ENCODE data around the gene LRRC43.

The LRRC43 gene

DNA sequence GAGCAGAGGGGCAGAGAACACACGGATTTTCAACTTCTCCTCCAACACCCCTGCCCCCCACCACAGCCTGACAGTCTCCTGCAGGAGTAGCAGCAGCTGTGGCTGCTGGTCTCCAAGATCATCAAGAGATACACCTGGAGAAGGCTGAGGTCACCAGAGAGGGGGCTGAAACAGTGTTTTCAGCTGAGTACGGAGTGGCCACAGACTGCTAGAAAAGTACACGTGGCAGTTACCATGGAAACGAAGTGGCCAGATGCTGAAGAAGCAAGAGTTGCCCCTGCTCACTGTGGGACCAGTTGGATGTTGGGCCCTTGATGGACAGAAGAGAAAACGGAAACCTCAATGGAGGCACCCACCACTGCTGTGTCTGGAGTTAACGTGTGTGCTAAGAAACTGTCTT lies 47.9 kb downstream of the LRRC43 start:
- Histone ChIP-seq H3K36me3 (ENCODE audit: low read depth) (peaks cover 12% of the 10 kb centered on the region), H3K27me3 (ENCODE audit: insufficient read depth, poor library complexity, severe bottlenecking) (no peaks in the 10 kb centered on the region), H3K4me1 (ENCODE audit: insufficient read depth, poor library complexity, severe bottlenecking) (no peaks in the 10 kb centered on the region), H3K27ac (ENCODE audit: poor library complexity, severe bottlenecking) (no peak overlapping the region), H3K9me3 (ENCODE audit: severe bottlenecking) (no peaks in the 10 kb centered on the region), H3K4me3 (ENCODE audit: severe bottlenecking) (no peak overlapping the region)
- ATAC-seq (ENCODE audit: low read depth) = no peak
- TF ChIP-seq, protein P1, sequence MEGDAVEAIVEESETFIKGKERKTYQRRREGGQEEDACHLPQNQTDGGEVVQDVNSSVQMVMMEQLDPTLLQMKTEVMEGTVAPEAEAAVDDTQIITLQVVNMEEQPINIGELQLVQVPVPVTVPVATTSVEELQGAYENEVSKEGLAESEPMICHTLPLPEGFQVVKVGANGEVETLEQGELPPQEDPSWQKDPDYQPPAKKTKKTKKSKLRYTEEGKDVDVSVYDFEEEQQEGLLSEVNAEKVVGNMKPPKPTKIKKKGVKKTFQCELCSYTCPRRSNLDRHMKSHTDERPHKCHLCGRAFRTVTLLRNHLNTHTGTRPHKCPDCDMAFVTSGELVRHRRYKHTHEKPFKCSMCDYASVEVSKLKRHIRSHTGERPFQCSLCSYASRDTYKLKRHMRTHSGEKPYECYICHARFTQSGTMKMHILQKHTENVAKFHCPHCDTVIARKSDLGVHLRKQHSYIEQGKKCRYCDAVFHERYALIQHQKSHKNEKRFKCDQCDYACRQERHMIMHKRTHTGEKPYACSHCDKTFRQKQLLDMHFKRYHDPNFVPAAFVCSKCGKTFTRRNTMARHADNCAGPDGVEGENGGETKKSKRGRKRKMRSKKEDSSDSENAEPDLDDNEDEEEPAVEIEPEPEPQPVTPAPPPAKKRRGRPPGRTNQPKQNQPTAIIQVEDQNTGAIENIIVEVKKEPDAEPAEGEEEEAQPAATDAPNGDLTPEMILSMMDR (IDR thresholded peaks at IDR 0.05; ENCODE audit: poor library complexity, severe bottlenecking) = no peak
- DNase-seq (ENCODE audit: low spot score) = no peak

DNA sequence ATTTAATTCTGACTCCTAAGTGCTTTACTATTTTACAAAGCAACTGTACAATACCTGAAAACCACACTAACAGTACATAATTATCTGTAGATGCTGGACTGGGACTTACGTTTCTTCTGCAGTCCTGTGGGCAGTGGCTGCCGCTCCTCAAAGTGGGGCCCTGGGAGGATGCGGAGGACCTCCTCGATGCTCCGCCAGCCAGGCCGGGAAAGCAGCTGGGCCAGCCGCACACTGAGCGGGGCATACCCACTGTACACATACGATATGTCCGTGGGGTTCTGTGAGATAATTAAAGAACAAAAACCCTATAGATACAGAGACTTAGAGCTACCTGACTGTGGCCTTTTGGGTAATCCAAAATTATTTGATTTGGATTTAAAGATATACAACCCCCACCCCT lies 49.8 kb downstream of the LRRC43 start:
- ATAC-seq (ENCODE audit: low read depth) = no peak
- DNase-seq (ENCODE audit: low spot score) = no peak
- no peaks in the 10 kb centered on the region for H3K9me3 ChIP-seq (ENCODE audit: severe bottlenecking)
- TF ChIP-seq, protein P1 (IDR thresholded peaks at IDR 0.05; ENCODE audit: poor library complexity, severe bottlenecking) = no peak
- peaks cover 17% of the 10 kb centered on the region for H3K36me3 ChIP-seq (ENCODE audit: low read depth)
- no peak overlapping the region for H3K27ac ChIP-seq (ENCODE audit: poor library complexity, severe bottlenecking)
- H3K27me3 ChIP-seq (ENCODE audit: insufficient read depth, poor library complexity, severe bottlenecking) = no peaks in the 10 kb centered on the region
- no peaks in the 10 kb centered on the region for H3K4me1 ChIP-seq (ENCODE audit: insufficient read depth, poor library complexity, severe bottlenecking)
- H3K4me3 ChIP-seq (ENCODE audit: severe bottlenecking) = no peak overlapping the region

DNA sequence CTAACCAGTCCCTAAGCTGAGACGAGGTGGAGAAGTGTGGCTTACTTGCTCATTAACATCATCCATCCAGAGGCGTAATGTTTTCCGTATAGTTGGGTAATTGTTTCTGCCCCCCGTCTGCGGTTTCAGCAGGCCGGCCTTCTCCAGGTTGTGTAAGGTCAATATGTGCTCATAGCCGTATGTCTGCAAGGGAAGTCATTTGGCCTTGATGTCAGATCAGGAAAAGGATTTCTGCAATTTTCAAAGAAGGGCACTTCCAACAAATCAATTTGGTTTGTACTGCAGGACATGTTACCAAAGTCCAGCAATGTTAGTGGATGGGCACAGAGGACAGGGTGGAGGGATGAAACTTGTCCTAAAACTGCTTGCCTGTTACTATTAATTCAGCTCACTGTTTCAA lies 52.8 kb downstream of the LRRC43 start:
- H3K36me3 ChIP-seq (ENCODE audit: low read depth) = peaks cover 26% of the 10 kb centered on the region
- H3K4me3 ChIP-seq (ENCODE audit: severe bottlenecking) = no peak overlapping the region
- H3K27me3 ChIP-seq (ENCODE audit: insufficient read depth, poor library complexity, severe bottlenecking) = no peaks in the 10 kb centered on the region

DNA sequence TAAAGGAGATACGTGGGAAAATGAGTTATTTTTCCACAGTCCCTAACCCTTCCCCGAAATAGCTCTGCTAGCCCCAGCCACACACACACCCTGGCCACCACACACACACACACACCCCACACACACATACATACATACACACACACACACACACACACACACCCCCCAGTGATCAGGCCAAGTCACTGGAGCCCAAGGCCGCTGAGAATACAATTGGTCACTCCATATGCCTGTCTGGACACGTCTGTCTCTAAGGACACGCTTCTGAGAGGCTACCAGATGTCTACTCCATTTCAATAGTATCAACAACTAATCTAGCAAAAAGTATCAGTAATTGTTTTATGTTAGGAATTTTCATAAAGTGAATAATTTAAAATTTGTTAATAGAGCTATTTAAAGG lies 55.9 kb downstream of the LRRC43 start:
- Histone ChIP-seq H3K27me3 (ENCODE audit: insufficient read depth, poor library complexity, severe bottlenecking) (no peaks in the 10 kb centered on the region), H3K4me3 (ENCODE audit: severe bottlenecking) (no peak overlapping the region), H3K9me3 (ENCODE audit: severe bottlenecking) (peaks cover 3% of the 10 kb centered on the region), H3K27ac (ENCODE audit: poor library complexity, severe bottlenecking) (no peak overlapping the region), H3K4me1 (ENCODE audit: insufficient read depth, poor library complexity, severe bottlenecking) (peaks cover 2% of the 10 kb centered on the region), H3K36me3 (ENCODE audit: low read depth) (peaks cover 22% of the 10 kb centered on the region)
- TF ChIP-seq, protein P1 (IDR thresholded peaks at IDR 0.05; ENCODE audit: poor library complexity, severe bottlenecking) = no peak
- DNase-seq (ENCODE audit: low spot score) = no peak
- peak; percentile 67; the same call in 2 of the 3 replicates for ATAC-seq (ENCODE audit: low read depth)

More for the DNA sequence above, 52.8 kb downstream of the LRRC43 start:
- H3K27ac ChIP-seq (ENCODE audit: poor library complexity, severe bottlenecking) = no peak overlapping the region
- H3K9me3 ChIP-seq (ENCODE audit: severe bottlenecking) = peaks cover 3% of the 10 kb centered on the region
- DNase-seq (ENCODE audit: low spot score) (no peak), ATAC-seq (ENCODE audit: low read depth) (no peak)
- TF ChIP-seq, protein P1 (IDR thresholded peaks at IDR 0.05; ENCODE audit: poor library complexity, severe bottlenecking) = no peak
- H3K4me1 ChIP-seq (ENCODE audit: insufficient read depth, poor library complexity, severe bottlenecking) = peaks cover 2% of the 10 kb centered on the region

DNA sequence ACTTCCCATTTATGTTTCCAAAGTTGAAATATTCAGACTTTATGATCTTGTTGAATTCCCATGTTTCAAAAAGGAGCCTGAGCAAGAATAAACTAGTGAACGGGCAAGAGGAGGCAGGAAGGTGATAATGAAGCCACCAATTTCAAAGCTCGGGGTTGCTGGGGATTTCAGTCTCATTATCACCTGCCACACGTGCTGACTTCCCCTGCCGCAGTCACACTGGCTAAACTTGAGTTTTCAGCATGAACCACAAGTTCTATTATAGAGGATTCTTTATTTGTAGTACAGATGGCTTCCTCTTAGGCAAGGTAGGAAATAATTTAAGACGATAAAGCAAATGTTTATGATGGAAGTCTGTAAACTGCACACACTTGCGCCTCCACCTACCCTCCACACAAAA lies 61.0 kb downstream of the LRRC43 start:
- TF ChIP-seq, protein P1 (IDR thresholded peaks at IDR 0.05; ENCODE audit: poor library complexity, severe bottlenecking) = no peak

More for the DNA sequence above, 61.0 kb downstream of the LRRC43 start:
- Histone ChIP-seq H3K27ac (ENCODE audit: poor library complexity, severe bottlenecking) (no peak overlapping the region), H3K27me3 (ENCODE audit: insufficient read depth, poor library complexity, severe bottlenecking) (no peaks in the 10 kb centered on the region), H3K4me1 (ENCODE audit: insufficient read depth, poor library complexity, severe bottlenecking) (peaks cover 2% of the 10 kb centered on the region), H3K36me3 (ENCODE audit: low read depth) (peaks cover 7% of the 10 kb centered on the region), H3K4me3 (ENCODE audit: severe bottlenecking) (no peak overlapping the region), H3K9me3 (ENCODE audit: severe bottlenecking) (peaks cover 3% of the 10 kb centered on the region)
- DNase-seq (ENCODE audit: low spot score) (no peak), ATAC-seq (ENCODE audit: low read depth) (no peak)
